H1 (cell line): ENCODE measurements around the gene ST8SIA2. TPM values are rescaled to one million over a fixed set of nuclear protein-coding genes. Genes with fewer than 3 reads are reported as not detected.

ENCODE experiments used
- CTCF ChIA-PET: fragments of 300-600 bp; sonication (Branson Sonifier 250); formaldehyde crosslinking; loops from one replicate; lab custom pipeline; 2021; ENCODE audit not compliant: partially characterized antibody; lab: Charles Lee
- POLR2A ChIA-PET: fragments of 300-600 bp; sonication (Branson Sonifier 250); formaldehyde crosslinking; loops from one replicate; lab custom pipeline; 2021; ENCODE audit warnings: inconsistent platforms; ENCODE audit not compliant: partially characterized antibody; lab: Charles Lee
- DNase-seq, 2 experiments: peaks; one replicate each; pipeline versions ENCODE4 v3.0.0 to v3.0.0-alpha.2; 2010 to 2022; ENCODE audit warnings: low spot score in 2 of 2, low read depth in 1 of 2, mixed read lengths in 1 of 2
- FAIRE-seq: peaks from 2 replicates; lab custom pipeline; 2011; peaks lifted over from hg19 to GRCh38; lab: Jason Lieb, UNC
- H2AFZ ChIP-seq: 2 replicates; pipeline ENCODE4 v1.8.1; 2012; ENCODE audit warnings: low read length, inconsistent platforms
- H2AK5ac ChIP-seq: 2 replicates; pipeline ENCODE4 v1.6.1; 2013; ENCODE audit warnings: low read depth, low read length
- H2BK120ac ChIP-seq: replicated peaks from 2 replicates; pipeline ENCODE3; 2013; ENCODE audit warnings: low read depth, low read length, inconsistent platforms
- H2BK12ac ChIP-seq: 2 replicates; pipeline ENCODE4 v1.6.1; 2013; ENCODE audit warnings: low read depth, low read length
- H2BK15ac ChIP-seq: 2 replicates; pipeline ENCODE4 v1.6.1; 2013; ENCODE audit warnings: low read length
- H2BK20ac ChIP-seq: 2 replicates; pipeline ENCODE4 v1.6.1; 2013; ENCODE audit warnings: low read length
- H2BK5ac ChIP-seq: 2 replicates; pipeline ENCODE4 v1.6.1; 2013; ENCODE audit warnings: low read depth, low read length
- H3K14ac ChIP-seq: 2 replicates; pipeline ENCODE4 v1.6.1; 2013; ENCODE audit warnings: inconsistent platforms; ENCODE audit not compliant: insufficient read length
- H3K18ac ChIP-seq: 2 replicates; pipeline ENCODE4 v1.6.1; 2013; ENCODE audit warnings: low read length; ENCODE audit errors: extremely low read depth
- H3K23ac ChIP-seq: 2 replicates; pipeline ENCODE4 v1.6.1; 2013; ENCODE audit warnings: inconsistent platforms; ENCODE audit not compliant: insufficient read length
- H3K23me2 ChIP-seq: 2 replicates; pipeline ENCODE4 v1.6.1; 2013; ENCODE audit warnings: low read depth, low read length
- H3K27ac ChIP-seq: 2 replicates; pipeline ENCODE4 v1.6.1; 2011; ENCODE audit warnings: low read depth, low read length, inconsistent platforms
- H3K27me3 ChIP-seq, 4 experiments: replicated peaks in 1 of 4; 1 replicate in 1 of 4; 2 replicates in 3 of 4; pipeline versions ENCODE4 v1.6.1 to v1.8.1; 2011 to 2013; ENCODE audit warnings: low read length in 3 of 4, mild to moderate bottlenecking in 3 of 4, inconsistent platforms in 2 of 4, mixed read lengths in 2 of 4, moderate library complexity in 1 of 4; ENCODE audit not compliant: control insufficient read depth in 3 of 4, insufficient read depth in 3 of 4; ENCODE audit errors: extremely low read depth in 1 of 4
- H3K36me3 ChIP-seq, 4 experiments: 2 replicates each; pipeline versions ENCODE4 v1.6.1 to v1.8.1; 2011 to 2013; ENCODE audit warnings: mild to moderate bottlenecking in 4 of 4, low read length in 3 of 4, moderate library complexity in 2 of 4, control low read depth in 1 of 4, inconsistent platforms in 1 of 4; ENCODE audit not compliant: insufficient read depth in 4 of 4, control insufficient read depth in 2 of 4
- H3K4ac ChIP-seq: replicated peaks from 2 replicates; pipeline ENCODE3; 2013; ENCODE audit warnings: low read length, low read depth, mixed read lengths, inconsistent platforms; ENCODE audit not compliant: insufficient read length
- H3K4me1 ChIP-seq, 4 experiments: replicated peaks in 1 of 4; 1 replicate in 1 of 4; 2 replicates in 3 of 4; pipeline versions ENCODE4 v1.6.1 to v1.8.1; 2011 to 2013; ENCODE audit warnings: low read length in 3 of 4, inconsistent platforms in 2 of 4, mixed read lengths in 1 of 4; ENCODE audit not compliant: insufficient read depth in 4 of 4, control insufficient read depth in 3 of 4
- H3K4me2 ChIP-seq, 2 experiments: 2 replicates each; pipeline versions ENCODE4 v1.6.1 to v1.8.1; 2011 to 2013; ENCODE audit warnings: low read depth in 2 of 2, low read length in 2 of 2, control low read depth in 1 of 2, inconsistent platforms in 1 of 2, mild to moderate bottlenecking in 1 of 2; ENCODE audit not compliant: insufficient read depth in 1 of 2
- H3K4me3 ChIP-seq, 4 experiments: fragments of 200-600, 300-600 bp in 1 of 4; sonication (generic), shearing (Covaris generic), sonication (Bioruptor Twin) in 1 of 4; 2 replicates each; pipeline versions ENCODE4 v1.5.1 to v1.8.1; 2011 to 2016; ENCODE audit warnings: low read length in 4 of 4, low read depth in 3 of 4, control low read depth in 2 of 4, inconsistent platforms in 2 of 4, mild to moderate bottlenecking in 2 of 4, mixed read lengths in 1 of 4, moderate library complexity in 1 of 4; ENCODE audit not compliant: insufficient read depth in 2 of 4; ENCODE audit errors: extremely low read depth in 1 of 4
- H3K56ac ChIP-seq: replicated peaks from 2 replicates; pipeline ENCODE3; 2013; ENCODE audit warnings: low read depth, mild to moderate bottlenecking, mixed read lengths, low read length, inconsistent platforms; ENCODE audit not compliant: insufficient read length
- H3K79me1 ChIP-seq: 2 replicates; pipeline ENCODE4 v1.6.1; 2013; ENCODE audit warnings: low read depth, low read length, control low read depth
- H3K79me2 ChIP-seq, 2 experiments: 2 replicates each; pipeline versions ENCODE4 v1.6.1 to v1.8.1; 2012 to 2013; ENCODE audit warnings: low read length in 2 of 2, mild to moderate bottlenecking in 2 of 2, inconsistent platforms in 1 of 2; ENCODE audit not compliant: insufficient read depth in 2 of 2, control insufficient read depth in 1 of 2
- H3K9ac ChIP-seq, 4 experiments: replicated peaks in 1 of 4; 1 replicate in 1 of 4; 2 replicates in 3 of 4; pipeline versions ENCODE4 v1.6.1 to v1.8.1; 2011 to 2013; ENCODE audit warnings: low read depth in 3 of 4, low read length in 3 of 4, control low read depth in 2 of 4, mild to moderate bottlenecking in 2 of 4, moderate library complexity in 2 of 4, inconsistent platforms in 1 of 4; ENCODE audit errors: extremely low read depth in 1 of 4
- H3K9me3 ChIP-seq, 2 experiments: 2 replicates each; pipeline versions ENCODE4 v1.6.1 to v1.8.1; 2012 to 2013; ENCODE audit warnings: mild to moderate bottlenecking in 2 of 2, moderate library complexity in 2 of 2, control low read depth in 1 of 2, inconsistent platforms in 1 of 2, low read depth in 1 of 2, low read length in 1 of 2, mixed read lengths in 1 of 2; ENCODE audit not compliant: insufficient read depth in 2 of 2
- H4K20me1 ChIP-seq, 2 experiments: replicated peaks in 1 of 2; 2 replicates each; pipeline versions ENCODE3 to v1.8.1; 2011 to 2013; ENCODE audit warnings: inconsistent platforms in 2 of 2, low read length in 2 of 2, mild to moderate bottlenecking in 1 of 2; ENCODE audit not compliant: insufficient read depth in 2 of 2, control insufficient read depth in 1 of 2
- H4K5ac ChIP-seq: 2 replicates; pipeline ENCODE4 v1.6.1; 2013; ENCODE audit warnings: low read length, low read depth, mixed read lengths, inconsistent platforms; ENCODE audit not compliant: insufficient read length
- H4K8ac ChIP-seq: 2 replicates; pipeline ENCODE4 v1.8.0; 2013; ENCODE audit warnings: mild to moderate bottlenecking, moderate library complexity, low read length, inconsistent platforms; ENCODE audit not compliant: insufficient read depth; ENCODE audit errors: extremely low read depth
- H4K91ac ChIP-seq: replicated peaks from 2 replicates; pipeline ENCODE3; 2013; ENCODE audit warnings: low read length, mixed read lengths, inconsistent platforms; ENCODE audit not compliant: insufficient read length
- BCL11A ChIP-seq, 2 experiments: IDR thresholded peaks; one replicate each; pipeline ENCODE4 v1.6.1; 2011; ENCODE audit warnings: low read depth in 2 of 2, low read length in 2 of 2, mild to moderate bottlenecking in 2 of 2
- CHD2 ChIP-seq: IDR thresholded peaks from 2 replicates; pipeline ENCODE4 v1.6.1; 2012; ENCODE audit warnings: low read length, improper control_type of control experiment
- CREB1 ChIP-seq: IDR thresholded peaks from 2 replicates; pipeline ENCODE4 v1.6.1; 2012; ENCODE audit warnings: inconsistent platforms
- CTCF ChIP-seq, 3 experiments: IDR thresholded peaks; 1 replicate in 2 of 3; 2 replicates in 1 of 3; pipeline versions ENCODE4 v1.5.1 to v1.6.1; 2011; ENCODE audit warnings: low read length in 3 of 3, mild to moderate bottlenecking in 3 of 3, inconsistent platforms in 2 of 3, low read depth in 1 of 3, moderate library complexity in 1 of 3; ENCODE audit not compliant: insufficient read depth in 1 of 3; ENCODE audit errors: control extremely low read depth in 1 of 3
- EGR1 ChIP-seq: IDR thresholded peaks from 2 replicates; pipeline ENCODE4 v1.6.1; 2011; ENCODE audit warnings: low read depth, low read length, borderline replicate concordance
- EP300 ChIP-seq, 2 experiments: IDR thresholded peaks; 1 replicate in 1 of 2; 2 replicates in 1 of 2; pipeline ENCODE4 v1.6.1; 2011 to 2012; ENCODE audit warnings: low read depth in 2 of 2, low read length in 2 of 2, mild to moderate bottlenecking in 2 of 2, borderline replicate concordance in 1 of 2, inconsistent platforms in 1 of 2, moderate library complexity in 1 of 2
- HDAC2 ChIP-seq, 2 experiments: fragments of 300-600 bp in 1 of 2; sonication (generic) in 1 of 2; IDR thresholded peaks; 2 replicates each; pipeline ENCODE4 v1.6.1; 2011 to 2012; ENCODE audit warnings: low read depth in 2 of 2, low read length in 2 of 2, mild to moderate bottlenecking in 2 of 2, moderate library complexity in 2 of 2, borderline replicate concordance in 1 of 2, inconsistent platforms in 1 of 2
- NRF1 ChIP-seq: IDR thresholded peaks from 2 replicates; pipeline ENCODE4 v1.6.1; 2011; ENCODE audit warnings: mild to moderate bottlenecking, low read depth, low read length, improper control_type of control experiment
- TCF12 ChIP-seq: IDR thresholded peaks from 2 replicates; pipeline ENCODE4 v1.6.1; 2011; ENCODE audit warnings: low read depth, mild to moderate bottlenecking, low read length
- polyA plus RNA-seq, 7 experiments: library from polyadenylated mRNA; depleted of rRNA in 3 of 7; stranded (reverse) in 5 of 7; unstranded in 2 of 7; fragments of >200 nt in 5 of 7; fragments of 200-250 nt in 2 of 7; gene quantifications; 1 replicate in 5 of 7; 2 replicates in 1 of 7; 4 replicates in 1 of 7; pipeline versions ENCODE4 v1.2.1 to v1.2.3, GENCODE V29; 2011 to 2013; ENCODE audit warnings: missing spikeins in 2 of 7, mixed read lengths in 2 of 7
- total RNA-seq: library from RNA; stranded (reverse); fragmentation: NEBNext Ultra II Directional; extraction: Animal tissue kit (Norgen Biotek cat#: 25700); gene quantifications from 2 replicates; pipeline ENCODE4 v1.2.1, GENCODE V29; 2021

The ST8SIA2 gene
- total and polyA plus RNA-seq, 2 of the 8 experiments (the other 6 are each of a cell fraction or from before 2014, with no cell fraction given) = 3.0 to 4.5 TPM

DNA sequence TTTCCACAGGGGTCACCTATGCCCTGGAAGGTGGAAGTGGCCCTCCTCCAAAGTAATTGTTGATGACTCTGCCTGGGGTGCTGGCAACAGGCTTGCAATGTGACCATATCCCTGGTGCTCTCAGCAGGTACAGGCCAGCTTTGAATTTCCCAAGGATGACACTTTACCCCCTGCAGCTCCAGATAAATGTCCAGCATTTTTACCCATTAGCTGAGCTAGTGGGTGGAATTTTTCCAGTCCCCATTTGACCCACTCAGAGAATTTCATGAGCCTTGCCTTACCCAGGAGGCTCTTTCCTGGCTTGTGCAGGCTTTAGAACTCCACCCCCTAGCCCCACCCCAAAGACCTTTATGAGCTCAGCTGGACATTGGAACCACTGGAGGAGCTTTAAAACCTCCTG is 77.6 kb downstream of the ST8SIA2 start:
- H3K36me3 ChIP-seq = no peaks in the 10 kb centered on the region
- H3K9me3 ChIP-seq = no peaks in the 10 kb centered on the region
- ChIA-PET POLR2A (no interaction called here), CTCF (interaction anchor here (0.7 to 1.8 kb wide), 4 partner anchors 11 to 52 kb away, joined by 3 to 7 read pairs (median 4); no protein-coding TSS in a partner anchor)
- H3K23me2 ChIP-seq = no peaks in the 10 kb centered on the region
- no peak overlapping the region for H2BK15ac ChIP-seq
- no peak for TF ChIP-seq BCL11A (IDR thresholded peaks at IDR 0.05; ENCODE audit: low read depth in 2 of 2, low read length in 2 of 2)
- TF ChIP-seq CREB1 = no peak
- TF ChIP-seq TCF12 = no peak
- TF ChIP-seq EP300 (IDR thresholded peaks at IDR 0.05; ENCODE audit: borderline replicate concordance in 1 of 2, low read depth in 2 of 2, low read length in 2 of 2) = no peak
- no peak for TF ChIP-seq NRF1
- TF ChIP-seq CHD2 = no peak
- TF ChIP-seq EGR1 = no peak
- TF ChIP-seq HDAC2 (IDR thresholded peaks at IDR 0.05; ENCODE audit: borderline replicate concordance in 1 of 2, low read depth in 2 of 2, low read length in 2 of 2) = no peak
- TF ChIP-seq CTCF (IDR thresholded peaks at IDR 0.05; ENCODE audit: control extremely low read depth in 1 of 3, insufficient read depth in 1 of 3, low read depth in 1 of 3, low read length in 3 of 3) = no peak
- H3K23ac ChIP-seq = no peak overlapping the region
- no peak overlapping the region for H3K4me3 ChIP-seq
- H2AK5ac ChIP-seq = no peak overlapping the region
- H3K79me2 ChIP-seq = no peaks in the 10 kb centered on the region
- H4K91ac ChIP-seq = no peak overlapping the region
- H4K5ac ChIP-seq = no peak overlapping the region
- H3K27ac ChIP-seq = no peak overlapping the region
- FAIRE-seq = no peak
- H2BK5ac ChIP-seq = no peak overlapping the region
- no peak overlapping the region for H4K8ac ChIP-seq
- H3K4me1 ChIP-seq = no peaks in the 10 kb centered on the region
- H2BK20ac ChIP-seq = no peak overlapping the region
- no peak overlapping the region for H2BK120ac ChIP-seq
- no peak overlapping the region for H2AFZ ChIP-seq
- H3K18ac ChIP-seq = no peak overlapping the region
- no peak overlapping the region for H3K4ac ChIP-seq
- H3K4me2 ChIP-seq = no peak overlapping the region
- H3K79me1 ChIP-seq = no peaks in the 10 kb centered on the region
- DNase-seq = no peak
- no peaks in the 10 kb centered on the region for H4K20me1 ChIP-seq
- H3K27me3 ChIP-seq = no peaks in the 10 kb centered on the region
- H3K14ac ChIP-seq = no peak overlapping the region
- no peak overlapping the region for H3K56ac ChIP-seq
- H3K9ac ChIP-seq = no peak overlapping the region
- H2BK12ac ChIP-seq = no peak overlapping the region
